ENCODE measurements around the gene ADAMTS12. TPM values are rescaled to one million over a fixed set of nuclear protein-coding genes. Genes with fewer than 3 reads are reported as not detected.

ADAMTS12 gene
- total RNA-seq, 6 experiments from 2014 or later: 1.1 to 3.9 (median 1.7) TPM

- DNase-seq (no peak), ATAC-seq (peak; percentile 29 to 65 (median 55))
- H3K27ac ChIP-seq: peak overlapping the region in 1 of 3 donors; percentile 5
Observed at GRCh38 chr5:33888587-33888986, 3.2 kb downstream of the ADAMTS12 start.

GRCh38 chr5:33887268-33887667 lies 4.5 kb downstream of the ADAMTS12 start:
- TF ChIP-seq CTCF (IDR thresholded peaks at IDR 0.05): no peak
- no peak for TF ChIP-seq POLR2A (IDR thresholded peaks at IDR 0.05)
- Histone ChIP-seq H3K27me3 (no peaks in the 10 kb centered on the region), H3K4me3 (no peak overlapping the region), H3K27ac (no peak overlapping the region), H3K4me1 (no peaks in the 10 kb centered on the region), H3K36me3 (no peaks in the 10 kb centered on the region), H3K9me3 (no peaks in the 10 kb centered on the region)
- intact Hi-C loops (cut with DNase I): no loop called here
- ATAC-seq (no peak), DNase-seq (no peak)
- 59% methylated on average over 2 of the region's 3 CpGs for WGBS (ENCODE audit: insufficient coverage, low coverage, low lambda C conversion rate, missing lambda C conversion rate)

More at GRCh38 chr5:33888587-33888986, 3.2 kb downstream of the ADAMTS12 start:
- Histone ChIP-seq H3K36me3 (no peaks in the 10 kb centered on the region), H3K4me1 (no peaks in the 10 kb centered on the region), H3K27me3 (no peaks in the 10 kb centered on the region), H3K4me3 (no peak overlapping the region), H3K9me3 (no peaks in the 10 kb centered on the region)
- WGBS (ENCODE audit: insufficient coverage, low coverage, low lambda C conversion rate, missing lambda C conversion rate): 28% methylated on average over 4 of the region's 4 CpGs
- intact Hi-C loops (cut with DNase I): no loop called here
- no peak for TF ChIP-seq CTCF (IDR thresholded peaks at IDR 0.05)

- Histone ChIP-seq H3K36me3 (no peaks in the 10 kb centered on the region), H3K4me3 (no peak overlapping the region), H3K4me1 (no peaks in the 10 kb centered on the region), H3K9me3 (no peaks in the 10 kb centered on the region), H3K27me3 (no peaks in the 10 kb centered on the region), H3K27ac (no peak overlapping the region)
- WGBS (ENCODE audit: insufficient coverage, low coverage, low lambda C conversion rate, missing lambda C conversion rate): 18% methylated on average over 4 of the region's 4 CpGs
- ATAC-seq (peak in 1 of 4 donors; percentile 48), DNase-seq (no peak)
- intact Hi-C loops (cut with DNase I): no loop called here
- TF ChIP-seq CTCF (IDR thresholded peaks at IDR 0.05) (no peak), POLR2A (IDR thresholded peaks at IDR 0.05) (no peak)
Observed at GRCh38 chr5:33886283-33886682, 5.5 kb downstream of the ADAMTS12 start.

GRCh38 chr5:33885679-33886078 lies 6.1 kb downstream of the ADAMTS12 start:
- no peaks in the 10 kb centered on the region for H3K9me3 ChIP-seq
- no peaks in the 10 kb centered on the region for H3K36me3 ChIP-seq
- WGBS (ENCODE audit: insufficient coverage, low coverage, low lambda C conversion rate, missing lambda C conversion rate): 64% methylated on average over 3 of the region's 3 CpGs
- DNase-seq (no peak), ATAC-seq (no peak)
- intact Hi-C loops (cut with DNase I): no loop called here
- no peaks in the 10 kb centered on the region for H3K4me1 ChIP-seq
- H3K27me3 ChIP-seq: no peaks in the 10 kb centered on the region
- H3K27ac ChIP-seq: no peak overlapping the region
- no peak overlapping the region for H3K4me3 ChIP-seq
- TF ChIP-seq CTCF (IDR thresholded peaks at IDR 0.05) (no peak), POLR2A (IDR thresholded peaks at IDR 0.05) (no peak)

GRCh38 chr5:33883482-33883881 lies 8.3 kb downstream of the ADAMTS12 start:
- no peak for ATAC-seq
- Histone ChIP-seq H3K4me3 (no peak overlapping the region), H3K27ac (no peak overlapping the region), H3K27me3 (no peaks in the 10 kb centered on the region), H3K36me3 (no peaks in the 10 kb centered on the region), H3K9me3 (no peaks in the 10 kb centered on the region), H3K4me1 (no peaks in the 10 kb centered on the region)
- DNase-seq: no peak
- 63% methylated on average over 3 of the region's 3 CpGs for WGBS (ENCODE audit: insufficient coverage, low coverage, low lambda C conversion rate, missing lambda C conversion rate)
- intact Hi-C loops (cut with DNase I): no loop called here
- TF ChIP-seq CTCF (IDR thresholded peaks at IDR 0.05): no peak
- no peak for TF ChIP-seq POLR2A (IDR thresholded peaks at IDR 0.05)
